ENCODE measurements around the gene CLTCL1. TPM values are rescaled to one million over a fixed set of nuclear protein-coding genes. Genes with fewer than 3 reads are reported as not detected.
"Not testable (repeated sequence)": the region's sequence is repeated elsewhere in the genome, so short reads cannot be mapped to it uniquely, and the experiment has no call there.

CLTCL1 gene
- total and polyA plus RNA-seq, 4 donors: 2.6 to 9.2 (median 4.3) TPM

DNA sequence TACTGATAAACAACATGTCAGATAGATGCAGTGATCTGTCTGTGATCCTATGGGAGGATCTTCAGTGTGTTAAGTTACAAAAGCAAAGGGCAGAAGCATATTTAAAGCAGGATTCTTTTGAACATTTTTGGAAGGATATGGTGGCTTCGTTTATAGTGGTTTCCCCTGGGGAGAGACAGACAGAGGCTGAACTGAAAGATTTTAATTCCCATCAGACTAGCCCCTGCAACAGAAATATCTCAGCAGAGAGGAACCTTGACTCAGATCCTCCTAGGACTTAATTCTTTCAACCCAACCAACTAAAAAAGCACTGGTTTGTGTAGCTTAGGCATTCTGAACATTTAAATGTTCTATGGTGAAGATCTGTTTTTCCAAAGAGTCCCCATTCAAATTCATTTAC, 5.7 kb downstream of the CLTCL1 start:
- Histone ChIP-seq H3K9ac (ENCODE audit: insufficient read depth in 1 of 2, low read length in 2 of 2) (no peak overlapping the region), H3K27me3 (ENCODE audit: control insufficient read depth in 3 of 3, insufficient read depth in 3 of 3, low read length in 2 of 3) (no peaks in the 10 kb centered on the region), H3K36me3 (ENCODE audit: control insufficient read depth in 4 of 4, insufficient read depth in 4 of 4, low read length in 4 of 4) (no peaks in the 10 kb centered on the region), H3K9me3 (ENCODE audit: control insufficient read depth in 4 of 4, insufficient read depth in 3 of 4, low read length in 3 of 4) (no peaks in the 10 kb centered on the region), H3K4me1 (ENCODE audit: control insufficient read depth in 5 of 5, insufficient read depth in 5 of 5, low read length in 5 of 5) (peaks cover 0 to 12% (median 4%) of the 10 kb centered on the region in 5 donors), H3K4me3 (no peak overlapping the region), H3K27ac (ENCODE audit: low read depth in 1 of 2, low read length in 1 of 2) (no peak overlapping the region)
- no peak for ATAC-seq (ENCODE audit: insufficient read depth, low FRiP score)
- WGBS, 2 donors: 53 to 69% methylated on average over 1 of the region's 1 CpG
- TF ChIP-seq CTCF (IDR thresholded peaks at IDR 0.05; ENCODE audit: control extremely low read depth, extremely low read depth): no peak
- no peak for DNase-seq

DNA sequence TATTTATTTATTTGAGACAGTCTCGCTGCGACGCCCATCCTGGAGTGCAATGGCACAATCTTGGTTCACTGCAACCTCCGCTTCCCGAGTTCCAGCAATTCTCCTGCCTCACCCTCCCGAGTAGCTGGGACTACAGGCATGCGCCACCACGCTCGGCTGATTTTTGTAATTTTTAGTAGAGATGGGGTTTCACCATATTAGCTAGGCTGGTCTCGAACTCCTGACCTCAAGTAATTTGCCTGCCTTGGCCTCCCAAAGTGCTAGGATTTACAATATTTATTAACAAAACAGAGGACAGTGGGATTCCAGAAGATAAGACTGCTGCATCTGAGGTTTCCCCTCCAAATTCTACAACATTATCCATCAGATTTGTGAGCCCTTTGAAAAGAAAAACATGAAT, 12.4 kb downstream of the CLTCL1 start:
- not testable (repeated sequence) for H3K4me1 ChIP-seq (ENCODE audit: control insufficient read depth in 5 of 5, insufficient read depth in 5 of 5, low read length in 5 of 5); DNase-seq; H3K27me3 ChIP-seq (ENCODE audit: control insufficient read depth in 3 of 3, insufficient read depth in 3 of 3, low read length in 2 of 3); H3K36me3 ChIP-seq (ENCODE audit: control insufficient read depth in 4 of 4, insufficient read depth in 4 of 4, low read length in 4 of 4); H3K9me3 ChIP-seq (ENCODE audit: control insufficient read depth in 4 of 4, insufficient read depth in 3 of 4, low read length in 3 of 4); ATAC-seq (ENCODE audit: insufficient read depth, low FRiP score); H3K27ac ChIP-seq (ENCODE audit: low read depth in 1 of 2, low read length in 1 of 2); H3K4me3 ChIP-seq; H3K9ac ChIP-seq (ENCODE audit: insufficient read depth in 1 of 2, low read length in 2 of 2)
- 97% methylated on average over 10 of the region's 10 CpGs for WGBS, 2 donors

- peaks cover 0 to 2% (median 0%) of the 10 kb centered on the region in 5 donors for H3K4me1 ChIP-seq (ENCODE audit: control insufficient read depth in 5 of 5, insufficient read depth in 5 of 5, low read length in 5 of 5)
- no peak overlapping the region for H3K27ac ChIP-seq (ENCODE audit: low read depth in 1 of 2, low read length in 1 of 2)
- TF ChIP-seq CTCF (IDR thresholded peaks at IDR 0.05; ENCODE audit: control extremely low read depth, extremely low read depth): no peak
- H3K36me3 ChIP-seq (ENCODE audit: control insufficient read depth in 4 of 4, insufficient read depth in 4 of 4, low read length in 4 of 4): peaks cover 0 to 3% (median 0%) of the 10 kb centered on the region in 4 donors
- H3K9me3 ChIP-seq (ENCODE audit: control insufficient read depth in 4 of 4, insufficient read depth in 3 of 4, low read length in 3 of 4): no peaks in the 10 kb centered on the region
- 93 to 95% methylated on average over 8 of the region's 8 CpGs for WGBS, 2 donors
- no peak overlapping the region for H3K4me3 ChIP-seq
- ATAC-seq (ENCODE audit: insufficient read depth, low FRiP score) (no peak), DNase-seq (no peak)
- no peak overlapping the region for H3K9ac ChIP-seq (ENCODE audit: insufficient read depth in 1 of 2, low read length in 2 of 2)
- H3K27me3 ChIP-seq (ENCODE audit: control insufficient read depth in 3 of 3, insufficient read depth in 3 of 3, low read length in 2 of 3): no peaks in the 10 kb centered on the region
Observed at GRCh38 chr22:19277785-19278184, 13.7 kb downstream of the CLTCL1 start.

DNA sequence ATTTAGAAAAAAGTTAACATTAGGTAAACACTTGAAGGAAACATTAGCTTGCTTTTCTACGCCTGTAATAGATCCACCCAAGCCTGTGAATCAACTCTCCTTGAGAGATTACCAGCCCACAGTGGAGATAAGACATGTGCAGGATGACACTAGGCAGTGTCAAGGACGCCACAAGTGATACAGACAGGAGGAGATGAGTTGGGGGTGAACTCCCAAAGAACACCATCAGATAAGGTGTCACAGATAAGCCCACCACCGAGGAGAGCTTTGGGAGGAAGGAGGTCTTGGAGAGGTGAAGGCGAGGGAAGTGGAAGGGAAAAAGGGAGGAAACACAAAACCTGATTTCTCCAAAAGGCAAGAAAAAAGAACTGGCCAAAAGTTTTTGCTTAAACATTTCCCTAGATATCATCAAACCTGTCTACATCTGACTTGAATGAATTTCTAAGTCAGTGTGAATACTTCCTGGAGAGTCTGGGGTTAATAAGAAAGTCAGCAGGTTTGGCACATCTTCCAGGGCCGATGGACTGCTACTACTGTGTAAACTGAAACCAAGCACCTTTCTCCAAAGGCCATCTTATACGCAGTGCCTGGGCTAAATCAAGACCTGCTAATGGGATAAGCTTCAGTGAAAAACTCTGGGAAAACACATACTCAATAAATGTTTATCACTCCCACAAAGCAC, 15.5 kb downstream of the CLTCL1 start:
- peaks cover 0 to 3% (median 0%) of the 10 kb centered on the region in 4 donors for H3K36me3 ChIP-seq (ENCODE audit: control insufficient read depth in 4 of 4, insufficient read depth in 4 of 4, low read length in 4 of 4)
- H3K9ac ChIP-seq (ENCODE audit: insufficient read depth in 1 of 2, low read length in 2 of 2): no peak overlapping the region
- DNase-seq (peak in 1 of 3 donors; percentile 13), ATAC-seq (ENCODE audit: insufficient read depth, low FRiP score) (no peak)
- no peaks in the 10 kb centered on the region for H3K27me3 ChIP-seq (ENCODE audit: control insufficient read depth in 3 of 3, insufficient read depth in 3 of 3, low read length in 2 of 3)
- H3K4me1 ChIP-seq (ENCODE audit: control insufficient read depth in 5 of 5, insufficient read depth in 5 of 5, low read length in 5 of 5): peaks cover 0 to 2% (median 0%) of the 10 kb centered on the region in 5 donors
- H3K9me3 ChIP-seq (ENCODE audit: control insufficient read depth in 4 of 4, insufficient read depth in 3 of 4, low read length in 3 of 4): no peaks in the 10 kb centered on the region
- 52 to 60% methylated on average over 6 of the region's 6 CpGs for WGBS, 2 donors
- peak overlapping the region in 1 of 2 donors; percentile 39 for H3K27ac ChIP-seq (ENCODE audit: low read depth in 1 of 2, low read length in 1 of 2)
- H3K4me3 ChIP-seq: no peak overlapping the region
- no peak for TF ChIP-seq CTCF (IDR thresholded peaks at IDR 0.05; ENCODE audit: control extremely low read depth, extremely low read depth)
